Stimulated activated naive CD8-positive, alpha-beta T cell treated with anti-CD3 and anti-CD28 coated beads, Interleukin-15, Interleukin-2, amounts not matched to agents 100 ng/mL and 50 ng/mL, for 24 hours (primary cell): ENCODE measurements around the gene ETV3L.

Experiments
- H3K27ac Mint-ChIP-seq: one replicate; pipeline ENCODE4 v1.8.0; 2021; ENCODE audit warnings: mild to moderate bottlenecking, mixed read lengths
- H3K27me3 Mint-ChIP-seq: one replicate; pipeline ENCODE4 v1.8.0; 2021; ENCODE audit warnings: mixed read lengths
- H3K36me3 Mint-ChIP-seq: one replicate; pipeline ENCODE4 v1.8.0; 2021; ENCODE audit warnings: low read depth, mixed read lengths
- H3K4me1 Mint-ChIP-seq: one replicate; pipeline ENCODE4 v1.8.0; 2021; ENCODE audit warnings: low read depth, mixed read lengths
- H3K4me3 Mint-ChIP-seq: one replicate; pipeline ENCODE4 v1.8.0; 2021; ENCODE audit warnings: mild to moderate bottlenecking, mixed read lengths
- H3K9me3 Mint-ChIP-seq: one replicate; pipeline ENCODE4 v1.8.0; 2021; ENCODE audit warnings: mixed read lengths

The ETV3L gene

DNA sequence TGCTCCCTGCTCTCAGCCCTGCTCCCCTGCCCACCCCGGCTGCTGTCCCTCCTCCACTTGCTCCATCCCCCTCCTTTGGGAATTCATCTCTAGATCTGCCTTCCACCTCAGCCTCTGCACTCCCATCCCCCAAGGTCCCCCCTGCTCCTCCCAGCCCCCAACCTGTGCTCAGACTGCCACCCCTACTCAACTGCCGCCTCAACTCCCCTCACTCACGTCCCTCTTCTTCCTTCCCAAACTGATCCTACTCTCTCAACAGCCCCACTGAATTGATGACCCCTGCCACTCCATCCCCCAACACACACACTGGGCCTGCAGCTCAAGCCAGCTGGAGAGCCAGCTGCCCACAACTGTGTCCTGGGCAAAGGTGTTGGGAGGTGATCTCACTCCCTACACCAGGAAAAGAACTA, 15.8 kb upstream of the ETV3L start:
- H3K4me3 Mint-ChIP-seq = no peak overlapping the region
- no peaks in the 10 kb centered on the region for H3K36me3 Mint-ChIP-seq
- peaks cover 8% of the 10 kb centered on the region for H3K27me3 Mint-ChIP-seq
- H3K27ac Mint-ChIP-seq = no peak overlapping the region
- H3K4me1 Mint-ChIP-seq = peaks cover 4% of the 10 kb centered on the region
- H3K9me3 Mint-ChIP-seq = no peaks in the 10 kb centered on the region

GRCh38 chr1:157114183-157115121, 14.8 kb upstream of the ETV3L start:
- Mint-ChIP-seq H3K27ac (no peak overlapping the region), H3K4me1 (peaks cover 4% of the 10 kb centered on the region), H3K36me3 (no peaks in the 10 kb centered on the region), H3K4me3 (no peak overlapping the region), H3K9me3 (no peaks in the 10 kb centered on the region), H3K27me3 (peaks cover 8% of the 10 kb centered on the region)

DNA sequence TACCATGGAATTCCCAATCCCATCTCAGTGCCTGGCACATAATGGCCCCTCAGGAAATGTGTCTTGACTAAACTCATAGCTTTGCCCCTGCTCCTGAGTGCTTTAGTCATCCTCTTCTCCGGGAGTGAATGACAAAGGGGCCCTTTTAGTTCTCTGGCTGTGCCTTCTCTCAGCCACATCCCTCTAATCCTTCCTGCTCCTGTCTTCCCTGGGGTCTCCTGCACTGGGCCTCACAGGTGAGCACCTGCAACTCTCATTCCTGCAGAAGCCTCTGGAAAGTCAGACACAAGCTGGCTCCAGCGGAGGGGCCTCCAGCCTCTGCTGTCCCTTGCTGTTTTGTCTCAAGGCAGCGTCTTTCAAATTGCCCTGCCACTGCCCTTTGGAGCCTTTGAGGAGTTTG, 14.0 kb upstream of the ETV3L start:
- H3K27ac Mint-ChIP-seq = no peak overlapping the region
- peaks cover 13% of the 10 kb centered on the region for H3K27me3 Mint-ChIP-seq
- H3K4me1 Mint-ChIP-seq = peaks cover 4% of the 10 kb centered on the region
- H3K36me3 Mint-ChIP-seq = no peaks in the 10 kb centered on the region
- H3K9me3 Mint-ChIP-seq = no peaks in the 10 kb centered on the region
- H3K4me3 Mint-ChIP-seq = no peak overlapping the region

DNA sequence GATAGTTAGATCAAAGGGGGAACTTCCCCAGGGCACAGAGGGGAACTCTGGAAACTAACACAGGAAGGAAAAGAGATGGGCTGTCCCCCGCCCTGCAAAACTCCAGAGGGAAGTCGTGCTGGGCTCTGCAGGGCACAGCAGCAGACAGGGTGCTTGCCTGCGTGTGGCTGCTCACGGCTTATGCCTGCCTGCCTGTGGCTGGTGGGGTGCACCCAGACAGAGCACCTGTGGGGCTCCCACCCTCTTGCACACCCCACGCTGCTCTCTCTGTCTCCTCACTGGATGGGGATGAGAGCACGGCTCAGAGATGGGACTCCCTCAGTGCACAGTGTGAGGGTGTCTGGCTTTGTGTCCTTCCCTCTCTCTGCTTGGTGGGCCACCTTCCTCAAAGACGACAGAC, 13.5 kb upstream of the ETV3L start:
- Mint-ChIP-seq H3K4me3 (no peak overlapping the region), H3K36me3 (no peaks in the 10 kb centered on the region), H3K27me3 (peaks cover 17% of the 10 kb centered on the region), H3K4me1 (peaks cover 4% of the 10 kb centered on the region), H3K27ac (no peak overlapping the region), H3K9me3 (no peaks in the 10 kb centered on the region)

- Mint-ChIP-seq H3K4me3 (no peak overlapping the region), H3K9me3 (no peaks in the 10 kb centered on the region), H3K27ac (peak overlapping the region; percentile 77), H3K27me3 (peaks cover 25% of the 10 kb centered on the region), H3K4me1 (no peaks in the 10 kb centered on the region), H3K36me3 (no peaks in the 10 kb centered on the region)
These were observed 12.7 kb upstream of the ETV3L start for GRCh38 chr1:157112186-157112867.

- no peak overlapping the region for H3K4me3 Mint-ChIP-seq
- H3K27me3 Mint-ChIP-seq = peaks cover 32% of the 10 kb centered on the region
- H3K27ac Mint-ChIP-seq = no peak overlapping the region
- H3K9me3 Mint-ChIP-seq = no peaks in the 10 kb centered on the region
- H3K4me1 Mint-ChIP-seq = peaks cover 5% of the 10 kb centered on the region
- no peaks in the 10 kb centered on the region for H3K36me3 Mint-ChIP-seq
These were observed 12.0 kb upstream of the ETV3L start for GRCh38 chr1:157111396-157112165.

DNA sequence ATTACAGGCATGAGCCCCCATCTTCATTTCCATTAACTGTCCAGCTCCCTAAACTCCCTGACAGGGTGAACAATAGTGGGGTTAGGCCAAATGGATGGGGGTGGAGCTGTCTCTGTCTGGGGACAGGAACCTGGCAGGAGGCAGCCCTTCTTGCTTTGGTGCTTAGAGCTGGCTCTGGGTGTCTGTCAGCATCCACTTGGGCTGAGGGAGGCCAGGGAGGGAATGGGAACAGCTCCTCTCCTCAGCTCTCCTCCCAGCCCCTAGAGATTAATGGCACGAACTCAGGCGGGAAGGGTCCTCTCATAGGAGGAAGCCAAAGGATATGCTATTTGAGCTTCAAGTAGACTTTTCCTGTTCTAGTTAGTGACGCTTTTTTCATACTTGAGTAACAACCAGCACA, 11.1 kb upstream of the ETV3L start:
- Mint-ChIP-seq H3K36me3 (no peaks in the 10 kb centered on the region), H3K4me1 (peaks cover 13% of the 10 kb centered on the region), H3K27me3 (peaks cover 39% of the 10 kb centered on the region), H3K27ac (no peak overlapping the region), H3K9me3 (no peaks in the 10 kb centered on the region), H3K4me3 (no peak overlapping the region)

DNA sequence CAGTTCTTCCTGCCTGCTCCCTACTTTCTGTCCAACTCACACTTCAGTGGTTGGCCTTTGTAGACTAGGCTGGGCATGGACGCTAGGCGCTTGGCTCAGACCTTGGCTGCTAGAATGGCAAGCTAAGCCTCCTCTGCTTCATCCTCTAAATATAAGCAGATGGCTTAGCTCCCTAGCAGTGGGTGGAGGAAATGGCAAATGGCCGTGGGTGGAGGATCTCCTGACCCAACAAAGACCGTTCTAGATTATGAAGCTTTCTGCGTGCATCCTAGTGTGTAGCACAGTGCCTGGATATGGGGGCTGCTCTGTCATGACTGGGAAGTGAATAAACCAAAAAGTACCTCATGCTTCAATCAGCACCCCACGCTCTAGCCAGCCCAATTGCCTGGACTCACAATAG, 10.4 kb upstream of the ETV3L start:
- no peak overlapping the region for H3K4me3 Mint-ChIP-seq
- no peaks in the 10 kb centered on the region for H3K36me3 Mint-ChIP-seq
- H3K27ac Mint-ChIP-seq = no peak overlapping the region
- H3K27me3 Mint-ChIP-seq = peaks cover 43% of the 10 kb centered on the region
- H3K4me1 Mint-ChIP-seq = peaks cover 13% of the 10 kb centered on the region
- H3K9me3 Mint-ChIP-seq = no peaks in the 10 kb centered on the region

- Mint-ChIP-seq H3K4me1 (peaks cover 18% of the 10 kb centered on the region), H3K27me3 (peaks cover 47% of the 10 kb centered on the region), H3K9me3 (no peaks in the 10 kb centered on the region), H3K27ac (no peak overlapping the region), H3K4me3 (no peak overlapping the region), H3K36me3 (no peaks in the 10 kb centered on the region)
These were observed 8.8 kb upstream of the ETV3L start for GRCh38 chr1:157108448-157108847.

DNA sequence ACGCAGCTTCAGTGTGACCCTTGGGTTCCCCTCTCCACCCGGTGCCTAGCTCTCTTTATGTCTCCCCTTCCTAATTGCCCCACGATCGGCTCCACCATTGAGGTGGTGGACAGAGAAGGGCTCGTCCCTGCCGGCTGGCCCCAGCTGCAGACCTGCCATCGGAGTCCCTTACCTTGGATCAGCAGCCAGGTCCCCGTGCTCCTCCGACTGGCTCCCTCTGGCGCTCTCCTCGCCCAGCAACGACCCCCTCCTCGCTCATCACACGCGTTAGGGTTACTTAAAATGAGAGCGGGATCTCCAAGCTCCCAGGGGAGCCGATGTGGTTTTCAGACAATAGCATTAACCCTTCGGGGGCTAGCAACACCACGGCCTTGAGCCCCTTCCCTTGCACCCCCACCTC, 8.1 kb upstream of the ETV3L start:
- Mint-ChIP-seq H3K27ac (no peak overlapping the region), H3K27me3 (peaks cover 44% of the 10 kb centered on the region), H3K4me3 (no peak overlapping the region)

GRCh38 chr1:157106813-157107189, 7.2 kb upstream of the ETV3L start:
- Mint-ChIP-seq H3K9me3 (no peaks in the 10 kb centered on the region), H3K4me3 (no peak overlapping the region), H3K27ac (peak overlapping the region; percentile 71), H3K36me3 (no peaks in the 10 kb centered on the region), H3K4me1 (peaks cover 18% of the 10 kb centered on the region), H3K27me3 (peaks cover 39% of the 10 kb centered on the region)

More for the DNA sequence above, 8.1 kb upstream of the ETV3L start:
- no peaks in the 10 kb centered on the region for H3K9me3 Mint-ChIP-seq
- peaks cover 18% of the 10 kb centered on the region for H3K4me1 Mint-ChIP-seq
- H3K36me3 Mint-ChIP-seq = no peaks in the 10 kb centered on the region

DNA sequence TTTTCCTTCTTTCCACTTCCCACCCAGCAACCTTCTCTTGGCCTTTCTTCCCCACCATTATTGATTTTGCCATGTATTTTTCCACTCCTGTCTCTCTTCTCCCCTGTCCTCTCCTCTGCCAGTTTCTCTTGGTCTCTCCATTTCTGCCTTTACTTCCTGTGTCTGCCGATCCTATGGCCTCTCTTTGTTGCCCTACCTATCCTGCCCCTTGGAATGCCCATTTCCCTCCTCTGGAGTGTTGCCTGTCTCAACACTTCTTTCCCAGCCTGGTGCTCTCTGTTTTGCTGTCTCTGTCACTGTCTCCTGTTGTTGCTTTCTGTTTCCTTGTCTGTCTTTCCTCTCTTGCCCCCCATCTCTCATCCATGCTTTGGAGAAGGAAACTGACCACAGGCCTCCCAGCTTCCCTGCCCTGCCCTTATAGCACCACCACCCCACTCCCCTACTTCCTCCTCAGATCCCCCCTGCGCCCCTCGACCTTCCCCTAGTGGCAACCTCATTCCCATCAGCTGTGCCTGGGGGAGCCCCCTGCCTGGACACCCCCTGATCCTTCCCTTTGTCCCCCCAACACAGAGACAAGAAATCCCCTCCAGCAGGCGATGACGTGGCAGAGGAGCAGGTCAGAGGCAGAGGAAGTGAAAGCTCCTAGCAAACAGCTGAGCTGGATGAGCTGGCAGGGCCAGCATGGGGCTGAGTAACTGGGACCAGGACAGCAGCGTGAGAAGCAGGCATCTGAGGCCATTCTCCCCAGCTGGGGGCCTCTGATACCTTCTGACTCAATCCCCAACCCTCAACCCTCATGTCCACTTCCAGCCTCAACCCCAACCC, 6.6 kb upstream of the ETV3L start:
- peaks cover 39% of the 10 kb centered on the region for H3K27me3 Mint-ChIP-seq
- H3K9me3 Mint-ChIP-seq = no peaks in the 10 kb centered on the region
- peaks cover 18% of the 10 kb centered on the region for H3K4me1 Mint-ChIP-seq
- H3K4me3 Mint-ChIP-seq = no peak overlapping the region
- H3K27ac Mint-ChIP-seq = peak overlapping the region; percentile 71
- H3K36me3 Mint-ChIP-seq = no peaks in the 10 kb centered on the region

DNA sequence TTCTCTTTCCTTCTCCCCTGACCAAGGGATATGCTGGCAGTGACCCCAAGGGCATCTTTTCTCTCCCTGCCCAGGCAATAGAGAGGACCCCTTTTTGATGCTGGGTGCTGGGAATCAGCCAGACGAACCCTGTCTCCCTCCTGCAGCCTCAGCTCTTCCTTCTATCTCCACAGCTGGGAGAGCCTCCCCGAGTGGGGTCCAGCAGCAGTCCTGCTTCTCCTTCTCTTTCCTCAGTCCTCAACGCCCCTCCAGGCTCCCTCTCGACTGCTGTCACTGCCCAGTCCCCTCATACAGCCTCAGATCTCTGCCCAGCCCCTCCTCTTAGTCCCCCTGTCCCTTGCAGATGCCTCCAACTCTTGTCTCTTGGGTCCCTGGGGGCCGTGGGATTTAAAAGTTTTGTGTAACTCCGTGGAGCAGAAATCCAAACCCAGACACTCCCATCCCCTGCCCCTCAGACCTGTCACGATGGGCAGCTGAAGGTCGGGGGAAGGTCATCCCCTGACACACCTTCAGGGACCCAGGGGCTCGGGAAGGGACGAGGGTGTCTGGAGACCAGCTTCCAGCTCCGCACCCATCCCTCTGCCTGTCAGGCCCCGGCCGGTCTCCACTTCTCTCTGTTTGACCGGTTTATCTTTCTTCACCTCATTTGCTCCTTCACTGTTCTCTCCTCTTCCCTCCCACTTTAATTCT, 5.8 kb upstream of the ETV3L start:
- H3K27me3 Mint-ChIP-seq = peaks cover 39% of the 10 kb centered on the region
- no peaks in the 10 kb centered on the region for H3K9me3 Mint-ChIP-seq
- H3K36me3 Mint-ChIP-seq = no peaks in the 10 kb centered on the region
- H3K4me3 Mint-ChIP-seq = no peak overlapping the region
- no peak overlapping the region for H3K27ac Mint-ChIP-seq
- H3K4me1 Mint-ChIP-seq = peaks cover 18% of the 10 kb centered on the region
